Right kidney (tissue), 1 donor: ENCODE results near the gene UNC119B.

ENCODE experiments used
- DNase-seq: peaks from one replicate; pipeline ENCODE4 v3.0.0-alpha.2; 2016

Gene UNC119B

GRCh38 chr12:120687578-120688289, 22.5 kb upstream of the UNC119B start:
- no peak for DNase-seq

GRCh38 chr12:120688527-120689071, 21.7 kb upstream of the UNC119B start:
- DNase-seq, result peak; percentile 29

- no peak for DNase-seq
Measured at GRCh38 chr12:120689397-120690082, 20.7 kb upstream of the UNC119B start.

- DNase-seq, result no peak
Measured at GRCh38 chr12:120690083-120690450, 20.2 kb upstream of the UNC119B start.

GRCh38 chr12:120690978-120691377, 19.3 kb upstream of the UNC119B start:
- no peak for DNase-seq

- DNase-seq, result no peak
Measured at GRCh38 chr12:120692524-120693033, 17.7 kb upstream of the UNC119B start.

GRCh38 chr12:120693848-120694247, 16.4 kb upstream of the UNC119B start:
- DNase-seq, result no peak

GRCh38 chr12:120696626-120697025, 13.6 kb upstream of the UNC119B start:
- DNase-seq, result no peak

GRCh38 chr12:120697344-120697743, 12.9 kb upstream of the UNC119B start:
- DNase-seq, result no peak

- DNase-seq, result no peak
Measured at GRCh38 chr12:120698665-120699064, 11.6 kb upstream of the UNC119B start.

- DNase-seq, result no peak
Measured at GRCh38 chr12:120699553-120699952, 10.7 kb upstream of the UNC119B start.

- no peak for DNase-seq
Measured at GRCh38 chr12:120700886-120701285, 9.4 kb upstream of the UNC119B start.

GRCh38 chr12:120702637-120703036, 7.6 kb upstream of the UNC119B start:
- no peak for DNase-seq

GRCh38 chr12:120703311-120703942, 6.8 kb upstream of the UNC119B start:
- no peak for DNase-seq

- no peak for DNase-seq
Measured at GRCh38 chr12:120705618-120706017, 4.6 kb upstream of the UNC119B start.

- DNase-seq, result no peak
Measured at GRCh38 chr12:120706029-120706428, 4.2 kb upstream of the UNC119B start.

GRCh38 chr12:120708651-120709050, 1.6 kb upstream of the UNC119B start:
- DNase-seq, result no peak

GRCh38 chr12:120710805-120711296, 593 bp downstream of the UNC119B start:
- DNase-seq, result no peak

- DNase-seq, result no peak
Measured at GRCh38 chr12:120711411-120711810, 1.2 kb downstream of the UNC119B start.

- no peak for DNase-seq
Measured at GRCh38 chr12:120712610-120713009, 2.4 kb downstream of the UNC119B start.

- peak; percentile 26 for DNase-seq
Measured at GRCh38 chr12:120713861-120714482, 3.7 kb downstream of the UNC119B start.

- DNase-seq, result no peak
Measured at GRCh38 chr12:120718055-120718454, 7.8 kb downstream of the UNC119B start.
